UCSD-AML1 (cell line): Measurements from ENCODE around the gene ZNF764.
"Not testable (repeated sequence)": the region's sequence is repeated elsewhere in the genome, so short reads cannot be mapped to it uniquely, and the experiment has no call there.

Experiments used
- DNase-seq: peaks from one replicate; lab custom pipeline; 2025; ENCODE audit not compliant: unreplicated experiment; lab: John Stamatoyannopoulos, UW

Gene ZNF764

DNA sequence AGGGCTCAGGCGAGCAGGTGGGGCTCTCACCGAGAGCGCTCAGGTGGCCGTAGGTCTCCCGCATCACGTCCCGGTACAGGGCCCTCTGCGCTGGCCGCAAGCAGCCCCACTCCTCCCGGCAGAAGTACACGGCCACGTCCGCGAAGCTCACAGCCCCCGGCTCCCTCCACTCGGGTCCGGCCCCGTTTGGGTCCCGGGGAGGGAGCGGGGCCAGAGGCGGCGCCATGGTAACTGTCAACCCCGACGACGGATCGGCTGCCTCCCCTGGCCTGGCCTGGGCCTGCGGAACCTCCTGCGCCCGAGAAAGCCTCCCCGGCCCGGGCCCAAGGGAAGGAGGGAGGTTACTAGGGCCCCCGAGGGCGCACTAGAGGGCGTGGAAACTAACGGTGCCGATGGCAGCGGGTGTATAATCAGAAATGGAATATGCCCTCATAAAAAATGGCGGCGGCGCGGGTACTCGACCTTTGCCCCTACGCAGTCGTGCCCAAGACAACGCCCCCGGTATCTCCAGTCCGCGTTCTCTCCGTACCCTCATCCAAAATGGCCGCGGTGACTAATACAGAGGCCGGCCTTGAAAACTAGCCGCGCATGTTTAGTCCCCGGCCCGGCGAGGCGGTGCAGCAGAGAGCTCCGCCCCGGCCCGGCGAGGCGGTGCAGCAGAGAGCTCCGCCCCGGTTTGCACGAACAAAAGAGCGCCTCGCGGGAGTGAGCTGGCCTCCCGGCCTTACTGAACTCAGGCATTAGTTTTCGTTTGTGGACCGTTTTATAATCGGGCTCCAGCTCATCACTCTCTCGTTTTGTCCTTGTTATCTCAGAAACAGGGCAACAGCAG is at the start of gene ZNF764:
ZNF764 (minus strand) TSS at position 418 of the 832 bp plus-strand sequence; CDS start at position 226, 192 bp downstream.
- peak; percentile 96 for DNase-seq

DNA sequence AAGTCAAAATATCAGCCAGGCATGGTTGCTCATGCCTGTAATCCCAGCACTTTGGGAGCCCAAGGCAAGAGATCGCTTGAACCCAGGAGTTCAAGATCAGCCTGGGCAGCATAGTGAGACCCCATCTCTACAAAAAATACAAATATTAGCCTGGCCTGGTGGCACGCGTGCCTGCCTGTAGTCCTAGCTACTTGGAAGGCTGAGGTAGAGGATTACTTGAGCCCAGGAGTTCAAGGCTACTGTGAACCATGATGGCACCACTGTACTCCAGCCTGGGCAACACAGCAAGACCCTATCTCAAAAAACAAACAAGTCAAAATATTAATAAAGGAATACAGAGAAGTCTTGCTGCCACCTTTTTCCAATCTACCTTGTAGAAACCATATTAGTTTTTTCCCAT is 47.8 kb upstream of the ZNF764 start:
- DNase-seq, result no peak

GRCh38 chr16:30605158-30605557 is 47.0 kb upstream of the ZNF764 start:
- DNase-seq, result no peak

- DNase-seq, result no peak
Measured at GRCh38 chr16:30604316-30604947, 46.3 kb upstream of the ZNF764 start.

DNA sequence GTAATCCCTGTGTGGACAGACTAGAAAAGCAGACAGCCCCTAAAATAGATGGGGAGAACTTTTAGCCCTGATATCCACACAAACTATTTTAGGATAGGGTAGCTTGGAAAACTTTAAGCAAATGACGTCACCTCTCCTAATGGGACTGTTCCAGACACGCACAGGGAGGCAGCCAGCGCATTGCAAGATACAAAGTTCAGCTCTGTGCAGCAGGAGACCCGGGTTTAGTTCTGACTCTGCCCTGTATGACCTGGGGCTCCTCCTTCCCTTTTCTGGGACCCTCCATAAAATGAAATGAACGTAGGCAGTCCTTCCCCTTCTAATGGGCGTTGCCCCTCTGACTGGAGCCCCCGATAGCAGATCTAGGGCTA is 45.8 kb upstream of the ZNF764 start:
- no peak for DNase-seq

GRCh38 chr16:30602616-30603277 is 44.6 kb upstream of the ZNF764 start:
- no peak for DNase-seq

- DNase-seq, result no peak
Measured at GRCh38 chr16:30601966-30602365, 43.8 kb upstream of the ZNF764 start.

DNA sequence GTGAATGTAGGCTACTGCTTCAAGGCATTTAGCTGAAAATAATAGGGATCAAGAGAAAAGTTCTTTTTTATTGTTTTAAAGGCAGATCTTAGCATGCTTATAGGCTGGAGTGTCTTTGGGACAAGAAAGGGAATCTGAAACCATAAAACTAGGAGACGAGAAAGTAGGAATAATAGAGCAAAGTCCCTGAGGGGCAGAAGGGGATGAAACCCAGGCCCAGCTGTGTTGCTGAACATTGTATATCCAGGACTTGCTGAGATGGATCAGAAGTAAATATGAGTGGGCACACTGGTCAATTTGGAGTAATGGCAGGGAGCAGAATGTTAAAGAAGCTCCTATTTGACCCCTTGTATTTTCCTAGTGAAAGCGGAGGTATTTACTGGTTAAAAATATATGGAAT is 42.8 kb upstream of the ZNF764 start:
- DNase-seq, result no peak

DNA sequence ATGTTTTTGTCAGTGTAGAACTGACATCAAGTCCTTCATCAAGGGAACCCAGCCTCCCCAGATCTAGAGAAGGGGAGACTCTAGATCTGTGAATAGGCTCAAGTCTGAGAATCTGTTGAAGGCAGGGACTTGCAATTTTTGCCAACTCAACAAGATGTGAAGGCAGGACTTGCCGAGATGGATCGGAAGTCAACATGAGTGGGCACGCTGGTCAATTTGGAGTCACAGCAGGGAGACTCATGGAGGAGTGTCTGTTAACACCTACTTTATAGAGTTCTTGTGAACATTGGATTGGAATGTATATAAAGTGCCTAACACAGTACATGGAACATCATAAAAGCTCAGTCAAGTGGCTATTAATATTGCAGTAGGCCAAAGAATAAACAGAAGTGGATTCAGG is 42.0 kb upstream of the ZNF764 start:
- DNase-seq, result no peak

DNA sequence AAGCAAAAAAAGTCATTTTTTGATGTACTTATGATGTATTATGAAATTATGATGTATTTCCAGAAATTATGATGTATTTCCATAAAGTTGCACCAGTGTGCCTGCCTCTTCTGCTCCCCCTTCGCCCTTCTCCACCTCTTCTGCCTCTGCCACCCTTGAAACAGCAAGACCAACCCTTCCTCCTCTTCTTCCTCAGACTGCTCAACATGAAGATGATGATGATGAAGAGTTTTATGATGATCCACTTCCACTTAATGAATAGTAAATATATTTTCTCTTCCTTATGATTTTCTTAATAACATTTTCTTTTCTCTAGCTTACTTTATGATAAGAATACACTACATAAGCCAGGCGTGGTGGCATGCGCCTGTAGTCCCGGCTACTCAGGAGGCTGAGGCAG is 34.7 kb upstream of the ZNF764 start:
- DNase-seq, result no peak

GRCh38 chr16:30590869-30591268 is 32.7 kb upstream of the ZNF764 start:
- DNase-seq, result not testable (repeated sequence)

DNA sequence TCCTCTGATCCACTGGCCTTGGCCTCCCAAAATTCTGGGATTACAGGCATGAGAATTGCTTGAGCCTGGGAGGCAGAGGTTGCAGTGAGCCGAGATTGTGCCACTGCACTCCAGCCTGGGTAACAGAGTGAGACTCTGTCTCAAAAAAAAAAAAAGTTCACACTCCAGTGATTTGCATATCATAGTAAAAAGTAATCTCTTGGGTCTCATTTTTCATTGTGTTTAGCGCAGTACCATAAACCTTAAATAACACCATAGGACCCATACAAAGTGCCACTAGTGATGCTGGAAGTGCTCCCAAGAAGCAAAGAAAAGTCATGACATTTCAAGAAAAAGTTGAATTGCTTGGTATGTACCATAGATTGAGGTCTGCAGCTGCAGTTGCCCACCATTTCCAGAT is 31.4 kb upstream of the ZNF764 start:
- not testable (repeated sequence) for DNase-seq

DNA sequence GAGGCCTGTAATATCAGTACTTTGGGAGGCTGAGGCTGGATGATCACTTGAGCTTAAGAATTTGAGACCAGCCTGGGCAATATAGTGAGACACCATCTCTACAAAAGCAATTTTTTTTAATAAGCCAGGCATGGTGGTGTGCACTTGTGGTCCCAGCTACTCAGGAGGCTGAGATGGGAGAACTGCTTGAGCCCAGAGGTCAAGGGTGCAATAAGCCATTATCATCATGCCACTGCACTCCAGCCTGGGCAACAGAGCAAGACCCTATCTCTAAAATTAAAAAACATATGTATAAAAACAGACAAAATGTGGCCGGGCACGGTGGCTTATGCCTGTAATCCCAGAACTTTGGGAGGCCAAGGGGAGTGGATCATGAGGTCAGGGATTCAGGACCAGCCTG is 30.5 kb upstream of the ZNF764 start:
- no peak for DNase-seq

GRCh38 chr16:30585400-30586191 is 27.4 kb upstream of the ZNF764 start, which contains the start of gene ZNF785:
TSS of gene ZNF785 (minus strand) at chr16:30585697. CDS start at chr16:30585611, 86 bp downstream.
- DNase-seq, result peak; percentile 93

DNA sequence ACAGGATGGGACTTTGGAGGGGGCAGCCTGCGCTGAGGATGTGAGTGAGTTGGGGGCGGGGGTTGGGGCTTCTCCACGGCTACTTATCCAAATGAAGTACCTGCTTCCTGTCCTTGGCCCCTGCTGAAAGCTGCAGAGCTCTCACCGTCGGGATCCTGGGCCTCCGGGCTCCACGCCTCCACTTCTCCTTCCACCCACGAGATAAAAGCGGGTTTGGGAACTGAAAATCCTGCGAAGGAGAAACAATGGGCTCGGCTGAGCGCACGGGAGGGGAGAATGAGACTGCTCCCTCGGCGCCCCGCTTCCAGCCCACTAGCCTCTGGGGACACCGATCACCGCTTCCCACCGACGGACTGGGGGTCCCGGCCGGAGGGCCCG is 26.8 kb upstream of the ZNF764 start:
- DNase-seq, result peak; percentile 65

DNA sequence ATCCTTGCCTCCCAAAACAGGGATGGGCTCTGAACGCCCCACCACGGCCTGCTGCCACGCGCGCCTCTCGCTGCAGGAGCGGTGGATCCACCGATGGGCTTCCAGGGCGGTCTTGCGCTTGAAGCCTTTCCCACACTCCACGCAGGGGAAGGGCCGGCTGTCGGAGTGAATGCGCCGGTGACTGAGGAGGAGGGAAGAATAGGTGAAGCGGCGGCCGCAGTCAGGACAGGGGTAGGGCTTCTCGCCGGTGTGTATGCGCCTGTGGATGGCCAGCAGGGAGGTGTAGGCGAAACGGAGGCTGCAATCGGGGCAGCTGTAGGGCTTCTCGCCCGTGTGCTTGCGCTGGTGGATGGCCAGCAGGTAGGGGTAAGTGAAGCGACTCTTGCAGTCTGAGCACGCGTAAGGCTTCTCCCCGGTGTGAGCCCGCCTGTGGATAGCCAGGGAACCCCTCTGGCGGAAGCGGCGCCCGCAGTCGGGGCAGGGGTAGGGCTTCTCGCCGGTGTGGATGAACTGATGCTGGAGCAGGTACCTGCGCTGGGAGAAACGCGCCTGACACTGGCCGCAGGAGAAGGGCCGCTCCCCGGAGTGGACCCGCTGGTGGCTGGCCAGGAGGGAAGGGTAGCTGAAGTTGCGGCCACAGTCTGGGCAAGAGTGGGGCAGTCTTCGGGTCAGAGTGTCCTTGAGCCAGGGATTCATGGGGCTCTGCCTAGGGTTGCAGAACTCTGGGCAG is 24.6 kb upstream of the ZNF764 start:
- no peak for DNase-seq

DNA sequence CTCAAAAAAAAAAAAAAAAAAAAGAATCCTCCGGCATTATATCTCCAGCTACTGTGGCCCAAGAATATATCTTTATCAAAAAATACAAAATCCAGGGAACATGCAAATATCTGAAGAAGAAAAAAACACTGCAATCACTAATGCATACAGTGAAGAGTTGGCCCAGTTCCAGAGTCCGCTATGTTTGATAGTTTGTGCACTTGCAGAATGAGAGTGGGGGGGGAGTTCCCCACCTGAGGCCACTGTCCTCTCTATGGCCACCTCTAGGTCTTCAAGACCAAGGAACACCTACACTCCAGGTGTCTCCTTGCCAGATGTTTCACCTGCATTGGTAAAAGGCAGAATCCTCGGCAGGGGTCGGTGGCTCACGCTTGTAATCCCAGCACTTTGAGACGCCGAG is 23.3 kb upstream of the ZNF764 start:
- DNase-seq, result no peak

DNA sequence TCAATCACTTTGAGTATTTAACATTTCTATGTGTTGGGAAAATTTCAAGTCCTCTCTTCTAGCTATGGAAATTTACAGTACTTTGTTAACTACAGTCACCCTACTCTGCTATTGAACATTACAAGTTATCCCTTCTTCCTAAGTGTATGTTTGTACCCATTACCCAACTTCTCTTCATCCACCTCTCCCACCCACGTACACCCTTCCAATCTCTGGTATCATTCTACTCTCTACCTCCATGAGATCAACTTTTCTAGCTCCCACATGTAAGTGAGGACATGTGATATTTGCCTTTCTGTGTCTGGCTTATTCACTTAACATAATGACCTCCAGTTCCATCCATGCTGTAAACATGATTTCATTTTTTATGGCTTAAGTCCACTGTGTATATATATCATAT is 16.5 kb upstream of the ZNF764 start:
- no peak for DNase-seq

DNA sequence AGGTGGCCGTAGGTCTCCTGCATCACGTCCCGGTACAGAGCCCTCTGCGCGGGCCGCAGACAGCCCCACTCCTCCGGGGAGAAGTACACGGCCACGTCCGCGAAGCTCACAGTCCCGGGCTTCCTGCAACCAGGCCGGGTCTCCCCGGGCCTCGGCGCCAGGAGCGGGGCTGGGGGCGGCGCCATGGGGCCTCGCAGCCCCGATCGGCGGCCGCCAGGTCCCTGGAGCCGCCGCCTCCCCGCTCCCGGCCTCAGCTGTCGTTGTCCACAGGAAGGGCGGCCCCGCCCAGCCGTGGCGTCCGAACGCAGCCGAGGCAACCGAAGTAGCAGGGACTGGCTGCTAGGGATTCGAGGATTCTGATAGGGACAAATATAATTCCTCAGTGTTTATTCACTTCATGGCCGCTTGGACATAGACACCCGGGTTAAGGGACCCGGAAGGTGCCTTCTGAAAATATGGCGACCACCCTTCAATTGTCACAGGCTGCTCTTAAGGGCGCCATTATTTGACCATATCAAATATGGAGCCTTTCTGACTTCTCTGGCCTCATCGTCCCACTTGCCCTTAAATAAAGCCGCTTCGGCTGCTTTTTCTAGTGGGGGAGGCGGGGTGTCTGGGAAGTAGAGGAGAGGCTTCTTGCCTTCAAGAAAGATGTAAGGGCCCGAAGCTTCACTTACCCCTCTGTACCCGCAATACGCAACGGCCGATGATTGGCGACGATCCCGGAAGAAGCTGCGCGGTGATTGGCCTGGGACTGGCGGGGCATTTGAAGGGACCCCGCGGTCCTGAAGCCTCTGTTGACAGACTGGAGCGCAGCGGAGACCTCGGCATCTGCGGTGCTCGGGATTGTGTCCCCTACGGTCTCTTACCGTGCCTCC is 13.5 kb upstream of the ZNF764 start, which contains the start of gene ZNF688:
ZNF688 (minus strand) TSS at position 270 of the 878 bp plus-strand sequence; CDS start at position 185, 85 bp downstream.
- peak; percentile 94 for DNase-seq
